ENCODE data around the gene GGCX.
"Not testable (repeated sequence)": the region's sequence is repeated elsewhere in the genome, so short reads cannot be mapped to it uniquely, and the experiment has no call there.

The GGCX gene

DNA sequence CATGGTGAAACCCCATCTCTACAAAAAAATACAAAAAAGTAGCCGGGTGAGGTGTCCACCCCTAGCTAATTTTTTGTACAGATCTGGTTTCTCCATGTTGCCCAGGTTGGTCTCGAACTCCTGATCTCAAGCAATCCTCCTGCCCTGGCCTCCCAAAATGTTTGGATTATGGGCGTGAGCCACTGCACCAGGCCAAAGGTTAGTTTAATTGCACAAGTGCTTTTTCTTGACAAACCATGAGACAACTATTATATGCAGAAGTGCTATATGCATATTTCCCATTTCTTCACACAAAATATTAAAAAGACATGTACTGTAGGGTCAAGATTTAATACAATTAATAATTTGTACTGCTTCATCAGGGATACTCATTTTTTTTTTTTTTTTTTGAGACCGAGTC lies 5.0 kb upstream of the GGCX start:
- Histone ChIP-seq H3K27ac (ENCODE audit: insufficient read depth, low read depth, low read length, poor library complexity, severe bottlenecking) (no peak overlapping the region), H3K36me3 (ENCODE audit: control insufficient read depth, insufficient read depth, low read length) (no peaks in the 10 kb centered on the region), H3K4me3 (ENCODE audit: insufficient read depth, low read depth, low read length) (no peak overlapping the region), H3K27me3 (ENCODE audit: control insufficient read depth, insufficient read depth, low read length, poor library complexity, severe bottlenecking) (peaks cover 36% of the 10 kb centered on the region), H3K4me1 (ENCODE audit: control insufficient read depth, insufficient read depth, low read length) (no peaks in the 10 kb centered on the region), H3K9me3 (ENCODE audit: control insufficient read depth, low read length) (no peaks in the 10 kb centered on the region)
- 85 to 95% methylated on average over 4 of the region's 4 CpGs for WGBS, 2 experiments

DNA sequence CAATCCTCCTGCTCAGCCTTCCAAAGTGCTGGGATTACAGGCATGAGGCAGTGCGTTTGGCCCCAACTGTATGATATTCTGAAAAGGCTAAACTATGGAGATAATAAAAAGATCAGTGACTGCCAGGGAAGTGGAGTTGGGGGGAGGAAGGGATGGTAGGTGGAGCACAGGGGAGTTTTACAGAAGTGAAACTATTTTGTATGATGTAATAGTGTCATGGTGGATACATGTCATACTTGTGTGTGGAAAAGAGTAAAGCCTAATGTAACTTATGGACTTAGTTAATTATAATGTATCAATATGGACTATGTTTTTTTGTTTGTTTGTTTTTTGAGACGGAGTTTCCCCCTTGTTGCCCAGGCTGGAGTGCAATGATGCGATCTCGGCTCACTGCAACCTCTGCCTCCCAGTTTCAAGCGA lies 2.9 kb upstream of the GGCX start:
- H3K4me1 ChIP-seq (ENCODE audit: control insufficient read depth, insufficient read depth, low read length) = peaks cover 5% of the 10 kb centered on the region
- WGBS, 2 experiments = 89 to 93% methylated on average over 5 of the region's 5 CpGs
- no peak overlapping the region for H3K4me3 ChIP-seq (ENCODE audit: insufficient read depth, low read depth, low read length)
- H3K9me3 ChIP-seq (ENCODE audit: control insufficient read depth, low read length) = no peaks in the 10 kb centered on the region
- H3K27me3 ChIP-seq (ENCODE audit: control insufficient read depth, insufficient read depth, low read length, poor library complexity, severe bottlenecking) = peaks cover 15% of the 10 kb centered on the region
- no peaks in the 10 kb centered on the region for H3K36me3 ChIP-seq (ENCODE audit: control insufficient read depth, insufficient read depth, low read length)
- no peak overlapping the region for H3K27ac ChIP-seq (ENCODE audit: insufficient read depth, low read depth, low read length, poor library complexity, severe bottlenecking)

DNA sequence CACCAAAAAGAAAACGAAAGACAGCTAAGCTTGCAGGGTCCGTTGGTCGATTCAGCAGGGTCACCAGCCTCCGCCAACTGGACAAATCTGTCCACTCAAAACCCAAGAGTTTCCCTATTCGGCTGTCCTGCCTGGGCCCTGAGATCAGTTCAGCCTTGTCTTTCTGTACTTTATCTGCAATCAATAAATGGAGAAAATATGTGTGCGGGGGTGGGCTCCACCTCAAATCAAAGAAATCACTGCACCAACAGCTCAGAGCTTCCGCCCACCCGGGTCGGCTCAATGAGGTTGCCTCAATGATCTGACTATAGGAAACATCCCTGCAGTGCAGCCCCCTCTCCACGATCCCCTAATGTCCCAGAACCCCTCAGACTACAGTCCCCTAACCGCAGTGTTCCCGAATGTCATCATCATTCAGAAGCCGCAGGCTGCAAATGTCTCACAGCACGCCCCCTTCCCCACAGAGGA lies 447 bp downstream of the GGCX start:
- Histone ChIP-seq H3K4me3 (ENCODE audit: insufficient read depth, low read depth, low read length) (peak overlapping the region; percentile 87), H3K36me3 (ENCODE audit: control insufficient read depth, insufficient read depth, low read length) (peaks cover 4% of the 10 kb centered on the region), H3K9me3 (ENCODE audit: control insufficient read depth, low read length) (no peaks in the 10 kb centered on the region), H3K27me3 (ENCODE audit: control insufficient read depth, insufficient read depth, low read length, poor library complexity, severe bottlenecking) (no peaks in the 10 kb centered on the region), H3K4me1 (ENCODE audit: control insufficient read depth, insufficient read depth, low read length) (peaks cover 5% of the 10 kb centered on the region), H3K27ac (ENCODE audit: insufficient read depth, low read depth, low read length, poor library complexity, severe bottlenecking) (no peak overlapping the region)
- WGBS, 2 experiments = 13 to 14% methylated on average over 14 of the region's 14 CpGs

DNA sequence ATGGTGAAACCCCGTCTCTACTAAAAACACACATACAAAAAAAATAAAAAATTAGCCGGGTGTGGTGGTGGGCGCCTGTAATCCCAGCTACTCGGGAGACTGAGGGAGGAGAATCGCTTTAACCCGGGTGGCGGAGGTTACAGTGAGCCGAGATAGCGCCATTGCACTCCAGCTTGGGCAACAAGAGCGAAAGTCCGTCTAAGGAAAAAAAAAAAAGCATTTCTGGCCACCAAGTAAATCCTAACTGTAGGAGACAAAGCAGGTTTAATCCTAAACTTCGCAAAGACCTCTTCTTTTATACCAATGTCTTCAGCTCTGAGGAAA lies 928 bp downstream of the GGCX start:
- H3K36me3 ChIP-seq (ENCODE audit: control insufficient read depth, insufficient read depth, low read length); H3K27ac ChIP-seq (ENCODE audit: insufficient read depth, low read depth, low read length, poor library complexity, severe bottlenecking); H3K4me1 ChIP-seq (ENCODE audit: control insufficient read depth, insufficient read depth, low read length); H3K9me3 ChIP-seq (ENCODE audit: control insufficient read depth, low read length); H3K27me3 ChIP-seq (ENCODE audit: control insufficient read depth, insufficient read depth, low read length, poor library complexity, severe bottlenecking): not testable (repeated sequence)
- 89 to 90% methylated on average over 12 of the region's 12 CpGs for WGBS, 2 experiments
- peak overlapping the region; percentile 87 for H3K4me3 ChIP-seq (ENCODE audit: insufficient read depth, low read depth, low read length)

DNA sequence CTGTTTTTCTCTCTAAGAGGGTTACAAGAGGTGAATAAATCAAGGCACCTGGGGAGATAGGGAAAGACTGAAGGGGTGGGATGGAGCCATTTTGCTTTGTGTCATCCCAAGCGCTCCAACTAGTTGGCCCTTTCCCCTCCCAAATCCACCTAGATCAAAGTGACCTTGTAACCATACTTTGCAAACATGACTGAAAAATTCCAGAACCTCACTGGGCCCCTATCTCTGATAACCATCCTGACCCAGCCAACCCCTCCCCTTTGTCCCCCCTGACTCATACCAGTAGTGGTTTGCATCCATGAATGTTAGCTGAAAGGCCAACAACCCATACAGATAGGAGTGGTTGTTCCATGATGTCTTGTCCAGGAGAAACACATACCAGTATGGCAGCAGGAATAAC lies 3.1 kb downstream of the GGCX start:
- H3K27me3 ChIP-seq (ENCODE audit: control insufficient read depth, insufficient read depth, low read length, poor library complexity, severe bottlenecking) = no peaks in the 10 kb centered on the region
- 89 to 98% methylated on average over 1 of the region's 1 CpG for WGBS, 2 experiments
- peaks cover 8% of the 10 kb centered on the region for H3K36me3 ChIP-seq (ENCODE audit: control insufficient read depth, insufficient read depth, low read length)
- H3K4me1 ChIP-seq (ENCODE audit: control insufficient read depth, insufficient read depth, low read length) = peaks cover 5% of the 10 kb centered on the region
- H3K27ac ChIP-seq (ENCODE audit: insufficient read depth, low read depth, low read length, poor library complexity, severe bottlenecking) = no peak overlapping the region
- H3K4me3 ChIP-seq (ENCODE audit: insufficient read depth, low read depth, low read length) = no peak overlapping the region
- no peaks in the 10 kb centered on the region for H3K9me3 ChIP-seq (ENCODE audit: control insufficient read depth, low read length)

DNA sequence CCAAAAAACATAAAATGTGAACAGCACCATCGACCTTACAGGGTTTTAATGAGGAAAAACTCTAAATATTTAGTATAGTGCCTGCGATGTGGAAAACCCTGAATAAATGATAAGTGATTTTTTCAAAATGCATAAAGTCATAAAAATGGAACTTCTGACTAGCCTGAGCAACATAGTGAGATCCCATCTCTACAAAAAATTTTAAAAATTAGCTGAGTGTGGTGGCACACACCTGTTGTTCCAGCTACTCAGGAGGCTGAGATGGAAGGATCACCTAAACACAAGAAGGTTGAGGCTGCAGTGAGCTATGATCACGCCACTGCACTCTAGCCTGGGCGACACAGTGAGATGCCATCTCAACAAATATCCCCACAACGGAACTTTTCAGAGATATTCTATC lies 4.2 kb downstream of the GGCX start:
- Histone ChIP-seq H3K36me3 (ENCODE audit: control insufficient read depth, insufficient read depth, low read length) (peaks cover 13% of the 10 kb centered on the region), H3K9me3 (ENCODE audit: control insufficient read depth, low read length) (no peaks in the 10 kb centered on the region), H3K27ac (ENCODE audit: insufficient read depth, low read depth, low read length, poor library complexity, severe bottlenecking) (no peak overlapping the region), H3K4me1 (ENCODE audit: control insufficient read depth, insufficient read depth, low read length) (peaks cover 5% of the 10 kb centered on the region), H3K4me3 (ENCODE audit: insufficient read depth, low read depth, low read length) (no peak overlapping the region), H3K27me3 (ENCODE audit: control insufficient read depth, insufficient read depth, low read length, poor library complexity, severe bottlenecking) (no peaks in the 10 kb centered on the region)
- WGBS, 2 experiments = 93 to 98% methylated on average over 5 of the region's 5 CpGs

DNA sequence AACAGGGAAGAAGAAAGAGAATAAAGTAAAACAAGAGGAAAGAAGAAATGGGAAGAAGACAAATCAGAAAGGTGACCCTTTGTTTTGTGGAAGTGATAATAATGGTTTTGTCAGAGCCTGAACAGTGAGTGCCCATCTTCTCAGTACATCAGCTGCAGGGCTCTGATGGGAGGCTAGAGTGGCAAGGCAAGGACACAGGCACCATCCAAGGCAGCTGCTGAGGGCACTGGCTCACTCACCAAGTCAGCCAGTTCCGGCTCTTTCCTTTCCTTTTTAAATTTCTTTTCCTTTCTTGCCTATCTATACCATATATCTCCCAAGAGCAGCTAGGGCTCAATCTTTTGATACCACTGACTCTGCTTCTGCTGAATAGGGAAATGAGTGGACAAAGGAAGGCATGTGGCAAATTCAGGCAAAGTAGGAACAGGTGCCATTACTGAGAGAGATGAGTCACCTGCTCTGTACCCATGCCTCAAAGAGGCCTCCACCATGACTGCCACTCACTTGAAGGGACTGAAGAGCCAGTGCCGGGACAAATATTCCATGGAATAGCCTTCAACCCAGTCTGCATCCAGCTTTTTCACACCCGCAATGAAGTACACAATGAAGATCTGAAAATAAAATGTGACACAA lies 6.2 kb downstream of the GGCX start:
- 94 to 100% methylated on average over 3 of the region's 3 CpGs for WGBS, 2 experiments
- H3K4me1 ChIP-seq (ENCODE audit: control insufficient read depth, insufficient read depth, low read length) = no peaks in the 10 kb centered on the region
- H3K27ac ChIP-seq (ENCODE audit: insufficient read depth, low read depth, low read length, poor library complexity, severe bottlenecking) = no peak overlapping the region
- H3K36me3 ChIP-seq (ENCODE audit: control insufficient read depth, insufficient read depth, low read length) = peaks cover 29% of the 10 kb centered on the region
- H3K27me3 ChIP-seq (ENCODE audit: control insufficient read depth, insufficient read depth, low read length, poor library complexity, severe bottlenecking) = no peaks in the 10 kb centered on the region
- H3K4me3 ChIP-seq (ENCODE audit: insufficient read depth, low read depth, low read length) = no peak overlapping the region
- H3K9me3 ChIP-seq (ENCODE audit: control insufficient read depth, low read length) = no peaks in the 10 kb centered on the region

DNA sequence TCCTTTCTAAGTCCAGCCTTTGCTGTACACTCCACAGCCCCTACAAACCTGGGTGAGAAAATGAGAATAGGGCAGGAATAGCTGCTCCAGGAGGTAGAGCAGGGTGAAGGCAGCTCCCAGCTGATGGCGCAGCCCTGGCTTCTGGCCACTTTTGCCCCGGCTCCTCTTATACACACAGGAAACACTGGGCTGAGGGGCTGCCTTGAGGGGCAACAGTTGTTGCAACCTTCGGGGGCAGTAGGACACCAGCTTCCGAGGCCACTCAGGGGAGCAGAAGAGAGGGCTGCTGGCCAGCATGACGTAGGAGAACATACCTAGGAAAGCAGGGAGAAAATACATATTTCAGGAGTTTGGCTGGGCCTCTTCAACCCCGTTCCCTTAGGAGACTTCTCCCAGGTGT lies 8.1 kb downstream of the GGCX start:
- H3K27ac ChIP-seq (ENCODE audit: insufficient read depth, low read depth, low read length, poor library complexity, severe bottlenecking) = no peak overlapping the region
- 87% methylated on average over 6 of the region's 6 CpGs for WGBS, 2 experiments
- H3K4me3 ChIP-seq (ENCODE audit: insufficient read depth, low read depth, low read length) = no peak overlapping the region
- H3K9me3 ChIP-seq (ENCODE audit: control insufficient read depth, low read length) = no peaks in the 10 kb centered on the region
- H3K36me3 ChIP-seq (ENCODE audit: control insufficient read depth, insufficient read depth, low read length) = peaks cover 29% of the 10 kb centered on the region
- no peaks in the 10 kb centered on the region for H3K4me1 ChIP-seq (ENCODE audit: control insufficient read depth, insufficient read depth, low read length)
- no peaks in the 10 kb centered on the region for H3K27me3 ChIP-seq (ENCODE audit: control insufficient read depth, insufficient read depth, low read length, poor library complexity, severe bottlenecking)

DNA sequence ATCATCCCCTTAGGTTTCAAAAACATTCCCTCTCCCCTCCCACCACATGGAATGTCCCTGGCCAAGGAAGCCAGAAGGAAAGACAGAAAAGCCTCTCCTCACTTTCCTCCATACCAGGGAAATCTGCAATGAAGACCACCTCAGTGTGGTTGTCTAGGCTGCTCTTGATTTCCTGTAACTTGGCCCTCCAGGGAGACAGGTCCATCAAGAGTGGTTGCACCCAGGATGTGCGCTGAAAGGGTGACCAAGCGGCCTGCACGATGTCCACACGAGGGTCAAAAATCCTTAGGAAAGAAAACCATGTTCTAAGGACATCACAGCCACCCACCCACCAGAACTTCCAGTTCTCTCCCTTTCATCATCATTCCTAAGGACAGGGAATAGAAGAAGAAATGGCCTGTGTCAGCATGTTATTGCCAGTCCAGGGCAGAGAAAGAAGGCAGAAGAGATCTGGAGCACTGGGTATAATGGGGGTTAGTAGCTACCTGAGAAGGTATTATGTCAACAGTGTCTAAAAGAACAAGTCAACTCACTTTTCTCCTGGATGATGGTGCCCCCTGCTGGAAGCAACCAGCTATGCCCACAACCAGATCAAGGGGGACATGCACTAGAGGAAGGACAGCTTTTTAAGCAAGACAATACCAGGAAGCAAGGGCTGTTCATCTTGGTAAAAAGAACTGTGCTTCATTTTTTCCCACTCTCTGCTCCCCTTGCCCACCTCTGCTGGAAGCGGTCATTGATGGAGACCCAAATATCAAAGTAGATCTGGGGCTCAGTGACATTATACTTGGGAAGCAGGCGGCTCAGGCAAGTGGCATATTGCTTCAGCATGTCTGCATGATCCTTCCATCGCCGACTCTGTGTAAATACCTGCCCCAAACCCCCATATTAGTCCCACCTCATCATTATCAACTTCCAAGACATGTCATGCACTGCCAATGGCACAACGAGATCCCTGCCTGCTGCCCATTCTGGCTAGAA lies 9.3 kb downstream of the GGCX start:
- Histone ChIP-seq H3K27ac (ENCODE audit: insufficient read depth, low read depth, low read length, poor library complexity, severe bottlenecking) (no peak overlapping the region), H3K27me3 (ENCODE audit: control insufficient read depth, insufficient read depth, low read length, poor library complexity, severe bottlenecking) (no peaks in the 10 kb centered on the region), H3K4me1 (ENCODE audit: control insufficient read depth, insufficient read depth, low read length) (no peaks in the 10 kb centered on the region), H3K36me3 (ENCODE audit: control insufficient read depth, insufficient read depth, low read length) (peaks cover 29% of the 10 kb centered on the region), H3K4me3 (ENCODE audit: insufficient read depth, low read depth, low read length) (no peak overlapping the region), H3K9me3 (ENCODE audit: control insufficient read depth, low read length) (no peaks in the 10 kb centered on the region)
- WGBS, 2 experiments = 85 to 88% methylated on average over 9 of the region's 9 CpGs

DNA sequence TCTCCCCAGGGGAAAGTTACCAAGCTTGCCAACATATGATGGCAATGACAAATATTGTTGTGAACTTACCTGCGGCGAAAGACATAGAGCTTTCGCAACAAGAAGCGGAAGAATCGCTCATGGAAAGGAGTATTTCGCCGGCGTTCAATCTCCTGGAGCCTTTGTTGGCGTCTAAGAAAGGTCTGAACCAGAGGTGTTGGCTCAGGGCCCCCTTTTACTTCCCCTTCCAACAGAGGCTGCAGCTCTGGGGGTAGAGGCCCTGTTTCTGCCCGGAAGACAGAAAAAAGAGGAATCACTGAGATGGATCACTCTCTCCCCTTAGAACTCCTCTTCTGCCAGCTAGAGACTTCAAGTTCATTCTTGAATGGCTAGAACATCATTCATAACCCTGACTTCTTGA lies 10.8 kb downstream of the GGCX start:
- H3K4me1 ChIP-seq (ENCODE audit: control insufficient read depth, insufficient read depth, low read length) = no peaks in the 10 kb centered on the region
- no peaks in the 10 kb centered on the region for H3K9me3 ChIP-seq (ENCODE audit: control insufficient read depth, low read length)
- peaks cover 30% of the 10 kb centered on the region for H3K36me3 ChIP-seq (ENCODE audit: control insufficient read depth, insufficient read depth, low read length)
- WGBS, 2 experiments = 95% methylated on average over 10 of the region's 10 CpGs
- no peaks in the 10 kb centered on the region for H3K27me3 ChIP-seq (ENCODE audit: control insufficient read depth, insufficient read depth, low read length, poor library complexity, severe bottlenecking)
- H3K4me3 ChIP-seq (ENCODE audit: insufficient read depth, low read depth, low read length) = no peak overlapping the region
- no peak overlapping the region for H3K27ac ChIP-seq (ENCODE audit: insufficient read depth, low read depth, low read length, poor library complexity, severe bottlenecking)

Measured in ectodermal cell (in vitro differentiated cells).